T-helper 1 cell treated with Interleukin-12 subunit alpha and Interleukin-12 subunit beta and Interleukin-4 antibody, amounts not matched to agents 30 μg/mL and 1 μg/mL, for 36 hours (primary cell): ENCODE results near the gene PKDCC.

Experiments
- H3K27ac Mint-ChIP-seq: one replicate; pipeline ENCODE4 v1.8.0; 2021; ENCODE audit warnings: mild to moderate bottlenecking, mixed read lengths
- H3K27me3 Mint-ChIP-seq: one replicate; pipeline ENCODE4 v1.8.0; 2021; ENCODE audit warnings: low read depth, mixed read lengths
- H3K36me3 Mint-ChIP-seq: one replicate; pipeline ENCODE4 v1.8.0; 2021; ENCODE audit warnings: low read depth, mixed read lengths
- H3K4me1 Mint-ChIP-seq: one replicate; pipeline ENCODE4 v1.8.0; 2021; ENCODE audit warnings: low read depth, mixed read lengths
- H3K4me3 Mint-ChIP-seq: one replicate; pipeline ENCODE4 v1.8.0; 2021; ENCODE audit warnings: mild to moderate bottlenecking, moderate library complexity, mixed read lengths
- H3K9me3 Mint-ChIP-seq: one replicate; pipeline ENCODE4 v1.8.0; 2021; ENCODE audit warnings: mixed read lengths

Gene PKDCC, protein sequence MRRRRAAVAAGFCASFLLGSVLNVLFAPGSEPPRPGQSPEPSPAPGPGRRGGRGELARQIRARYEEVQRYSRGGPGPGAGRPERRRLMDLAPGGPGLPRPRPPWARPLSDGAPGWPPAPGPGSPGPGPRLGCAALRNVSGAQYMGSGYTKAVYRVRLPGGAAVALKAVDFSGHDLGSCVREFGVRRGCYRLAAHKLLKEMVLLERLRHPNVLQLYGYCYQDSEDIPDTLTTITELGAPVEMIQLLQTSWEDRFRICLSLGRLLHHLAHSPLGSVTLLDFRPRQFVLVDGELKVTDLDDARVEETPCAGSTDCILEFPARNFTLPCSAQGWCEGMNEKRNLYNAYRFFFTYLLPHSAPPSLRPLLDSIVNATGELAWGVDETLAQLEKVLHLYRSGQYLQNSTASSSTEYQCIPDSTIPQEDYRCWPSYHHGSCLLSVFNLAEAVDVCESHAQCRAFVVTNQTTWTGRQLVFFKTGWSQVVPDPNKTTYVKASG

DNA sequence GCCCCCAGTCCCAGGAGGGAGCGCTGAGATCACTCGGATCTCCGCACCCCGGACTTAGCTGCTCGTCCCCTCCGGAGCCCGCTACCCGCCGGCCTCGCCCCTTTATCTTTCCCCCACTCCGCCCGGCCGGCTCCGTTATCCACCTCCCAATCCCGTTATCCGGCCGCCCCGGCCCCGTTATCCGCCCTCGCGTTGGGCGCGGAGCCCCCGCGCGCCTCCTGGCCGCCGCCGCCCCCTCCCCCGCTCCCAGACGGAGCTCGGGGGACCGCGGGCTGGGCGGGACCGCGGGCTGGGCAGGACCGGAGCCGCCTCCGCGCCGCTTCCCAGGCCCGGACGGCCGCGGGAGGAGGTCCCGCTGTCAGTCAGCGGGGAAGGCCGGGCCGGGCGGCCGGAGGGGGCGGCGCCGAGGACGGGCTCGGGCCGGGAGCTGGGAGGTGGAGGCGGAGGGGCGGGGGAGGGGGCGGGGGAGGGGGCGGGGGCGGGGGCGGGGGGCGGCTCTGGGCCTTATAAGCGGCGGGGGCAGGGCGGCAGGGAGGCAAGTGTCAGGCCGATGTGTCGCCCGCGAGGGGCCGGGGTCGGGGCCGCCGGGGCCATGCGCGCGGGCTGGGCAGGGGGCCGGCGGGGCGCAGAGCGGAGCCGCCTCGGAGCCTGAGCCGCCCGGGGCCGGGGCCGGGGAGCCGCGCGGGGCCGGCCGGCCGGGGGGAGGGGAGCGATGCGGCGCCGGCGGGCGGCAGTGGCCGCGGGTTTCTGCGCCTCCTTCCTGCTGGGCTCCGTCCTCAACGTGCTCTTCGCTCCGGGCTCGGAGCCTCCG lies at the start of gene PKDCC:
Gene PKDCC (plus strand): TSS at position 534 of the 811 bp plus-strand sequence. CDS start 179 bp downstream, at position 713.
- no peaks in the 10 kb centered on the region for H3K36me3 Mint-ChIP-seq
- H3K27ac Mint-ChIP-seq = no peak within 1 kb of the TSS
- H3K27me3 Mint-ChIP-seq = peaks cover 71% of the 10 kb centered on the region
- H3K4me1 Mint-ChIP-seq = peaks cover 2% of the 10 kb centered on the region
- H3K4me3 Mint-ChIP-seq = peak within 1 kb of the TSS; percentile 66
- no peaks in the 10 kb centered on the region for H3K9me3 Mint-ChIP-seq

DNA sequence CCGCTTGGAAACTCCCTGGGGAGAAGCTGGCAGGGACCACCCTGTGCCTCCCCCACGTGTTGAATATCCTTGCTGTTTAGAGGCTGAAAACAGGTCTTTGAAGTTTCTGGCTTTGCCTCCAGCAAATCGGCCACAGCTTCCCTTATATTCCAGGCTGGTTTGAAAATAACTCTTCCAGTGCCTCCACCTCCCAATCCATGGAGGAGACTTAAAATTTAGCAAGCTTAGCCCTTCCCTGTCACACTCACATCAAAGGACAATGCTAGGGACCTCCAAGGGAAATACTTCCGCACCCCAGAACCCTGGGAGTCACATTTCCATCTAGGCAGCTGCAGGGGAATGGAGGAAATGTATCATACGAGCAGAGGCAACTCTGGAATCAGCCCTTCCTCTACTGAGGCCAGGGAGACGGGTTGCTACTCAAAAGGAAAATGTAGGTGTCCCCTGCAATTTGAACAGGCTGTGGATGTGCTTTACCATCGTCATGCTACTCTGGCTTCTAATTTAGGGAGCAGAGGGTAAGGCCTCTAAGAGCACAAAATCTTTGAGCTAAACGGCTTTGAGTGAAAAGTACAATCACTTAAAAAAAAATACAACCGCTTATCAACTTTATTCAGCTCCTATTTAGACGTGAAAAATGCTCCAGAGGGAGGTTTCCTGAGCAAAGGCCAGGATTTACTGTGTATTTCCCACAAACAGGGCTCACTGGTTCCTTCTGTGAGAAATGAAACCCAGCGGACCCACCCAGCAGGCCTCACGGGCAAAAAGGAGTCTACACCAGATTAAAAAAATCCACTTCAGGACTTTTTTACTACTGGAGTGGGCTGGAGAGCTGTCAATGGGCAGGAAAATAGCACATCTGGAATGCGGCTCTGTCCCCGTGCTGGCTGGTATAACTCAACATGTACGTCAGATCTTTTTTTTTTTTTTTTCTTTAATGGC lies 49.4 kb upstream of the PKDCC start:
- H3K4me1 Mint-ChIP-seq = no peaks in the 10 kb centered on the region
- H3K27ac Mint-ChIP-seq = no peak overlapping the region
- H3K27me3 Mint-ChIP-seq = peaks cover 3% of the 10 kb centered on the region
- peaks cover 3% of the 10 kb centered on the region for H3K9me3 Mint-ChIP-seq
- H3K4me3 Mint-ChIP-seq = no peak overlapping the region
- no peaks in the 10 kb centered on the region for H3K36me3 Mint-ChIP-seq

DNA sequence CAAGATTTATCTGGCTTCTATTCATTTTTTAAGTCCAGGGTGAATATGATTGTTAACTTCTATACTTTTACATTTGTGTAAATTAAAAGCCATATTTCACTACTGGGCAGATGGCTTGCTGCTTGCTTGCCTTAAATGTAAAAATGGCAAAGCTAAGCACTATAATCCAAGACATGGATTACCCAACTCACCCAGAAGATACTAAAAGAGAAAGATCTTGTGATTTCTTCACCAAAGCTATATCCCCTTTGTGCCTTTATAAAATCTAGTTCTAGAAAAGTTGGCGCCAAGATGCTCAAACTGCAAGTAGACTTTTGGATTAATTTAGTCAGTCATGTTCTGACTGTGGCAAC lies 48.7 kb upstream of the PKDCC start:
- Mint-ChIP-seq H3K36me3 (no peaks in the 10 kb centered on the region), H3K27me3 (peaks cover 3% of the 10 kb centered on the region), H3K27ac (no peak overlapping the region), H3K9me3 (peaks cover 5% of the 10 kb centered on the region), H3K4me3 (no peak overlapping the region), H3K4me1 (no peaks in the 10 kb centered on the region)

DNA sequence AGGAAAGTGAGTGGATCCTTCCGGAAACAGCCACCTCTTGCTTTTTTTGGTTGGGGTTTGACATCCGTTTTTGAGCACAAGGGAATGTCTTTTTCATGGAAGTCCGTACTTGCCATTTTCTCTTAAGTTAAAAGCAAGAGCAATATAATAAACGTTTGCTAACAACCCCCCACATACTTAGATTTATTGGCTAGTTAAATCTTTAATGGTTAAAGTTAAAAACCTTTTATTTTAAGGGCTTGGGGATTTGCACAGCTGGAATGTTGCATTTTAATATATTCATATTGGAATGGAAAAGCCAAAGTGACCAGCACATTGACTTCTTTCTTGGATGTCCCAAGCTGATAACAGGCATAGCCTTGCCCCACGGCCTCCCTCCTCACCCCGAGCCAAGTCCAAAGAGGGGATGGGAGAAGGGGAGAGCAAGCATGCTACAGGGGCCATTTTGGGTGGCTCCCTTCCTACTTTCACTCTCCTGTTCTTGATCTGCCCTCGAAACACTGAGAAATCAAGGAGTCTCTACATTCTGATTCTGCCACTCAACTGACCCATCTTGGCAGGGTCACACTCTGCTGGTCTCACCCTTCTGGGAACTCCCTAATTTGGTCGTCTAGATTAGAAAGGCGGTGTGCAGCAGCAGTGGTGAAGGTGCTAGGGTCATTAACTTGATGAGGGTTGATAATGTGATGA lies 48.1 kb upstream of the PKDCC start:
- H3K9me3 Mint-ChIP-seq = peaks cover 8% of the 10 kb centered on the region
- no peaks in the 10 kb centered on the region for H3K4me1 Mint-ChIP-seq
- H3K27ac Mint-ChIP-seq = no peak overlapping the region
- H3K4me3 Mint-ChIP-seq = no peak overlapping the region
- H3K27me3 Mint-ChIP-seq = peaks cover 3% of the 10 kb centered on the region
- no peaks in the 10 kb centered on the region for H3K36me3 Mint-ChIP-seq

DNA sequence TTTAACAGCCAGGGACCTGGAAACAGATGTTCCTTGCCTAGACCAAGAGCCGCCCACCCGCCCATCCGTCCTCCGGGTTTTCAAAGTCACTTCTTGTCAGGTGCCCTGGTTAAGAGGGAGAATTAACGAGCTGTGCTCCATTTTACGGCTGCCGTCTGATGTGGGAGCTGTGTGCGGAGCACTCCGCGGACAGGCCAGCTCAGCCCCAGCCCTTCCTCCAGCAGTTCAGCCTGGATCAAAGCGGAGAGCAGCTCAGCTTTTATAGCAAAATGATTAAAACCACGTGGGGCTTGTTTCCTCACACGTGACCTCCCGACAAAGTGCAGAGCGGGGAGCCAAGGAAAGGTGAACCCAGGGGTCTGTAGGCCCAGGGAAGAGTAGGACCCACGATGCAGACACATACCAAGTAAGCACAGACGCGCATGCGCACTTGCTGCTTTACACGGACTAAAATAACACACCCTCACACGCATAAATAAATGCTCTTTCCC lies 46.1 kb upstream of the PKDCC start:
- H3K9me3 Mint-ChIP-seq = peaks cover 11% of the 10 kb centered on the region
- H3K27me3 Mint-ChIP-seq = peaks cover 3% of the 10 kb centered on the region

DNA sequence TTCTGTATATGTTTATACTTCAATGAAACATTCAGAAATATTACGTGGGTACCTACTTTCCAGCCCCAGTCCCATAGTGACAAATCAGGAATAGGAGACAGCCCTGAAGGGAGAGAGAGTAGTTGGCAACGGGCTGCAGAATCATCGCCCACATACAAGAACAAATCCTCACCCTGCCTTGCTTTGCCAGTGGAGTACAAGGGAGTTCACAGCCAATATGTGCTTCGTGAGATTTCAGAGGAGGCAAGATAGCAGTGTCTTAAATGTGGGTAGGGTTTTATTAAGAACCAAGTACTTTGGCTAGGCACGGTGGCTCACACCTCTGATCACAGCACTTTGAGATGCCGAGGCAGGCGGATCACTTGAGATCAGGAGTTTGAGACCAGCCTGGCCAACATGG lies 40.3 kb upstream of the PKDCC start:
- peaks cover 11% of the 10 kb centered on the region for H3K9me3 Mint-ChIP-seq
- peaks cover 12% of the 10 kb centered on the region for H3K27me3 Mint-ChIP-seq
- H3K4me3 Mint-ChIP-seq = no peak overlapping the region
- H3K4me1 Mint-ChIP-seq = peaks cover 3% of the 10 kb centered on the region
- H3K36me3 Mint-ChIP-seq = no peaks in the 10 kb centered on the region
- no peak overlapping the region for H3K27ac Mint-ChIP-seq

More for the DNA sequence above, 46.1 kb upstream of the PKDCC start:
- Mint-ChIP-seq H3K4me3 (no peak overlapping the region), H3K4me1 (no peaks in the 10 kb centered on the region), H3K36me3 (no peaks in the 10 kb centered on the region), H3K27ac (no peak overlapping the region)

DNA sequence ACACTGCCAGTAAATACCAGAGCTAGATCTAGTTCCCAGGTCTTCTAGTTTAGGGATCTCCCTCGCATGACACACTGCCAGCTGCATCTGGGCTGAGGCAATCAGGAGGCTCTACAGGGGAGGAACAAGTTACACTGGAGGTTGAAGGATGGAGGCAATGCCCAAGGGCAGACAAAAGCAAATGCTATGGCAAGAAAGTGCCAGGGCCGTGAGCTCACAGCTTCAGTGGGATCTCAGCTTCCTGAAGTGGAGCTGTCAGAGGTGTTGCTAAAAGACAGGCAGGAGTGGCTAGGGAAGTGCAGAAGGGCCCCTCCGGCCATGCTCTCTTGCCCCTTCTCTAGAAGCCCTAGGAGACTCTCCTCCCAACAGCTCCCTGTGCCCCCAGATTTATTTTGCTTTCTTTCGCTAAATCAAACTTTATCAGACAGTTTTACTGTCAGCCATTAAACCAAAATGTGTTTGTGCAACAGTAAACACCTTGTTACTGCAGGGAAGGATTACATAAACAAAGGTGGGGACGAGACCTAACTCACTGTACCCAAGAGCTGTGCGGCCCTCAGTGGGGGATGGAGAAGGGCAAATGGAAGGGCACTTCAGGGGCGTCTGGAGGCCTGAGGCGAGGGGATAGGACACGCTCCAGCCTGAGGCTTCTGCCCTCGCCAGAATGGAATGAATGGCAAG lies 39.4 kb upstream of the PKDCC start:
- H3K27ac Mint-ChIP-seq = no peak overlapping the region
- peaks cover 3% of the 10 kb centered on the region for H3K4me1 Mint-ChIP-seq
- no peak overlapping the region for H3K4me3 Mint-ChIP-seq
- peaks cover 12% of the 10 kb centered on the region for H3K27me3 Mint-ChIP-seq
- peaks cover 11% of the 10 kb centered on the region for H3K9me3 Mint-ChIP-seq
- no peaks in the 10 kb centered on the region for H3K36me3 Mint-ChIP-seq

DNA sequence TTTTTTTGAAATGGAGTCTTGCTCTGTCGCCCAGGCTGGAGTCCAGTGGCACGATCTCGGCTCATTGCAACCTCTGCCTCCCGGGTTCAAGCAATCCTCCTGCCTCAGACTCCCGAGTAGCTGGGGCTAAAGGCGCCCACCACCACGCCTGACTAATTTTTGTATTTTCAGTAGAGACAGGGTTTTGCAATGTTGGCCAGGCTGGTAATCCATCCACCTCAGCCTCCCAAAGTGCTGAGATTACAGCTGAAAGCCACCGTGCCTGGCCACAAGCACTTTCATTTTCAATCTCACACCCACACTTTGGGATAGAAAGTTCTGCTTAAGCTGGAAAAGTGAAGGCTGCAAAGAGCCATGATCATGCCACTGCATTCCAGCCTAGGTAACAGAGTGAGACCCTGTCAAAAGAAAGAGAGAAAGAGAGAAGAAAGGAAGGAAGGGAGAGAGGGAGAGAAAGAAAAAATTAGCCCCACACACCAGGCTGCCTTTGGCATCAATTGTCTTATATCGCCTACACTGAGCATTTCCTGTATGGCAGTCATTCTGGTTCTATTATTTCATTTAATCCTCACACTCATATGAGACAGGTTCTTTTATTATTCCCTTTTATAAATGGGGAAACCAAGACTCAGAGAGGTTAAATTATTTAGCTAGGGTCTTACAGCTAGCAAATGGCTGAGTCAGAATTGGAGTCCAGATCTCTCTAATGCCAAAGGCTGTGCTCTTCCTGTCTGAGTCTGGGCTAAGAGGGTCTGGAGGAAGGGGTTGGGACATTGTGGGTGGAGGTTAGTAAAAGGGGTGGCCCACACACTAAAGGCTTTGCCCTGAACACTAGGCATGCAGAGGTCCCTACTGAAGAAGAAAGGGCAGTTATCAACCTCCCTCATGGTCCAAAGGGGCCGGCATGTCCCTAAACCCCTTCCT lies 37.9 kb upstream of the PKDCC start:
- Mint-ChIP-seq H3K27me3 (peaks cover 12% of the 10 kb centered on the region), H3K36me3 (no peaks in the 10 kb centered on the region), H3K27ac (no peak overlapping the region), H3K9me3 (peaks cover 4% of the 10 kb centered on the region), H3K4me1 (peaks cover 3% of the 10 kb centered on the region), H3K4me3 (no peak overlapping the region)

DNA sequence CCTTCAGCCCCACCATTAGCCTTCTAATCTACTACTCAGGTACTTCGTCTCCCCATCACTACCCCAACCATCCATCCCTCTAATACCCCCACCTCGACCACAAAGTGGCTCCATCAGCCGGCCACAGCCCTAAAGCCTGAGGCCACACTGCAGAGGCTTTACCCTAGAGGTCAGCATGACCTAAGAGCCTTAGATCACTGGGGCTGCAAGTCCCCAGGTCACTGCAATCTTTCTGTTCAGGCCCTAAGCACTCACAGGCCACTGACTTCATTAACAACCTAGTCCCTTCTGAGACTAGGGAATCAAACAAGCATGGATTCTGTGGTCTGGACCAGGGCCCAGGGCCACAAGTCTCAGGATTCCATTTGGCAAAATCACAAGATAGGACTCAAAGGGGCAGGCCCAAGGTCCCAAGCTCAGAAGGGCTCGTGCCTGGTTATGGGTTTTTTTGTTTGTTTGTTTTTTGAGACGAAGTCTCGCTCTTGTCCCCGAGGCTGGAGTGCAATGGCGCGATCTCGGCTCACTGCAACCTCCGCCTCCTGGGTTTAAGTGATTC lies 37.0 kb upstream of the PKDCC start:
- Mint-ChIP-seq H3K4me1 (peaks cover 3% of the 10 kb centered on the region), H3K4me3 (no peak overlapping the region), H3K27me3 (peaks cover 12% of the 10 kb centered on the region), H3K36me3 (no peaks in the 10 kb centered on the region), H3K27ac (no peak overlapping the region), H3K9me3 (no peaks in the 10 kb centered on the region)

DNA sequence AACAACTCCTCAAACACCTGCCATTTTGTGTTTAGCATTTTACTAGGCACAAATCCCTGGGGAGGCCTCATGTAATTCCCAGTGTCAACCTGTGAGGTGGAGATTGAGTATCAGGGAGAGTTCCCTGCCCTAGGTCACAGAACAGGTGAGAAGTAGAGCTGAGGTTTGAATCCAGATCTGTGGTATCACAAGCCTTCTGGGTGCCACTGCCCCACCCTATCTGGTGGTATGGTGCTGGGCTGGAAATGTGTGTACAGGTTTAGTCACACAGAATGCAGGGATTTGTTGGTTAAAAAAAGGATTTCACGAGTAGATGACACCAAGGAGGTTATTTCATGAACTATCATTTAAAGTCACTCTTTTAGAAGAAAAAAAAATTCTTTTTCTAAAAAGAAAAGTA lies 35.7 kb upstream of the PKDCC start:
- no peak overlapping the region for H3K4me3 Mint-ChIP-seq
- H3K36me3 Mint-ChIP-seq = no peaks in the 10 kb centered on the region
- H3K9me3 Mint-ChIP-seq = peaks cover 5% of the 10 kb centered on the region
- peaks cover 10% of the 10 kb centered on the region for H3K27me3 Mint-ChIP-seq
- H3K4me1 Mint-ChIP-seq = peaks cover 3% of the 10 kb centered on the region
- H3K27ac Mint-ChIP-seq = no peak overlapping the region

DNA sequence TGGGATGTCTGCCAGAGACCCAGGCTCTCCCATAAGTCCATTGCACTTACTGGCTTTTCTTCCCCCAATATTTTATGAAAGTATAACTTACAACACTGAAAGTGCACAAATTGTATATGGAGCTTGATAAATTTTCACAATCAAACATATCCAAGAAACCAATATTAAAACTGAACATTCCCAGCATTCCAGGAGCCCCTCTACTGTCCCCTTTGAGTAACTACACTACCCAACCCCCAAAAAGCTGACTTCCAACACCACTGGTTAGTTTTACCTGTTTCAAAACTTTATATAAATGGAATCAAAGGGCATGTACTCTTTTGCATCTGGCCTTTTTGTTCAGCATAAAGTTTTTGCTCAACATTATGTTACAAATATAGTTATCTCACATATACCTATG lies 35.2 kb upstream of the PKDCC start:
- Mint-ChIP-seq H3K36me3 (no peaks in the 10 kb centered on the region), H3K27ac (no peak overlapping the region), H3K4me3 (no peak overlapping the region), H3K4me1 (peaks cover 3% of the 10 kb centered on the region), H3K27me3 (peaks cover 8% of the 10 kb centered on the region), H3K9me3 (peaks cover 5% of the 10 kb centered on the region)

DNA sequence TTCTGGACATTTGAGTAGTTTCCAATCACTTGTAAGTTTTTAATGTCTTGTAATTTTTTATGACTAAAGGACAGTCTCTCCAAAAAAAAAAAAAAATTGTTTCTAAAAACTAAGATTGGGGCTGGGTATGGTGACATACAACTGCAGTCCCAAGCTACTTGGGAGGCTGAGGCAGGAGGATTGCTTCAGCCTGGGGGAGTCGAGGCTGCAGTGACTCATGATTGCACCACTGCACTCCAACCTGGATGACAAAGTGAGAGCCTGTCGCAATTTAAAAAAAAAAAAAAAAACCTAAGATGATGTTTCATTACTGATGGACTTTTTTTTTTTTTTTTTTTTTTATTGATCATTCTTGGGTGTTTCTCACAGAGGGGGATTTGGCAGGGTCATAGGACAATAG lies 34.4 kb upstream of the PKDCC start:
- Mint-ChIP-seq H3K36me3 (no peaks in the 10 kb centered on the region), H3K4me1 (peaks cover 3% of the 10 kb centered on the region), H3K27ac (no peak overlapping the region), H3K4me3 (no peak overlapping the region), H3K9me3 (peaks cover 5% of the 10 kb centered on the region), H3K27me3 (peaks cover 5% of the 10 kb centered on the region)
